ENCODE measurements around the gene BTBD2.

Gene BTBD2

GRCh38 chr19:2015608-2015950, at the start of gene BTBD2:
Gene BTBD2 (minus strand): TSS chr19:2015714. CDS start chr19:2015703, 11 bp downstream.
- DNase-seq = peak; percentile 59 to 70

DNA sequence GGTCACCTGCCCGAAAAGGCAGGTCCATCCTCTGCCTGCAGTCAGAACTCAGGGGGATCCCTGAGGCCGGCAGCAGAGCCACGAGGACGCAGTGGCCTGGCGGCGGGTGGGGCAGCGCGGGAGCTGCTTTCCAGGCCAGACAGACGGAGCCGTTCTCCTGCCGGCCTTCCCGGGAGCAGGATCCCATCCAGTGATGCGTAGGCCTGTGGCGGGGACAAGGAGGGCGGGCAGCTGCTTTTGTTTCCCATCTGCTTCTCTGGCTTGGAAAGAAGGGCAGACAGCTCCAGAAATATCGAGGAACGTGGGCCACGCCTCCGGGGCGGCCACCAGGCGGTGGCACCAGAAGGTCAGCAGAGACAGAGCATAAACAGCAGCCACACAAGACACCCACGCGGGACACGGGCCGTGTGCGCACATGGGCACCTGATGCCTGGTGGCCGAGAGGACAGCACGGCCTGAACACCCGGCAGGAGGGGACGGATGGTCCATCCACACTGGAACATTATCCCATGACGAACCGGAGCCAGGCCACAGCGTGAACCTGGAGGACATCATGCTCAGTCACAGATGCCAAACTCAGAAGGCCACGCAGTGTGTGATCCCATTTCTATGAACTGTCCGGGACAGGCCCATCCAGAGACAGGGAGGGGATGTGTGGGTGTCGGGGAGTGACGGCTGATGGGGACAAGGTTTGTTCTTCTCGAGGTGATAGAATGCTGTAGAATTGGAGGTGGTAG, 49.4 kb upstream of the BTBD2 start:
- no peak for DNase-seq

DNA sequence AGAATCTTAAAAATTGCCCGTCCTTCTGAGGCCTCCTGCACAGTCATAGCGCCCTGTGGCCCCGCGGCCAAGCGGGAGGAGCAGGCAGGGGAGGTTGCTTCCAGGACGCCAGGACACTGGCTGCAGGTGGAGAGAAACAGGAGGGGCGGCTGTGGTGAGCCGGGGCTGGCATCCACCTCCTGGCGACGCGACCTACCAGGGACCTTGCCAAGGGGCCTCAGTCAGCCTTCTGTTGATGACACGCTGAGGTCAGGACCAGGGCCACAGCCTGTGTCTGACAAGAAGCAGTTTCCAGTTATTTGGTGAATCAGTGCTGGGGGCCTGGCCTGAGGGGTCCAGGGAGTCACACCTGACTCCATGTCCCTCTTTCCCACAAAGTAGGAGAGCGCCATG, 48.9 kb upstream of the BTBD2 start:
- no peak for DNase-seq

DNA sequence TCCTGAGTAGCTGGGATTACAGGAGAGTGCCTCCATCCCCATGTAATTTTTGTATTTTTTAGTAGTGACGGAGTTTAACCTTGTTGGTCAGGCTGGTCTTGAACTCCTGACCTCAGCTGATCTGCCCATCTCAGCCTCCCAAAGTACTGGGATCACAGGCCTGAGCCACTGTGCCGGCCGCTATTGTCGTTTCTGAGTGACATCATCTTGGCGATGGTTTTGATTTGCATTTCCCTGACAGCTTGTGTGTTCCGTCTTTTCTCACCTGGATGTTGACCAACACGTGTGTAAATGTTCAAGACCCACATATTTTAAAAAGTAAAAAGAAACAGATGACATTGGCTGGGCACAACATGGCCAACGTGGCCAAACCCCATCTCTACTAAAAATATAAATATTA, 48.3 kb upstream of the BTBD2 start:
- DNase-seq = no peak

- DNase-seq = no peak
Observed at GRCh38 chr19:2062770-2063169, 47.3 kb upstream of the BTBD2 start.

DNA sequence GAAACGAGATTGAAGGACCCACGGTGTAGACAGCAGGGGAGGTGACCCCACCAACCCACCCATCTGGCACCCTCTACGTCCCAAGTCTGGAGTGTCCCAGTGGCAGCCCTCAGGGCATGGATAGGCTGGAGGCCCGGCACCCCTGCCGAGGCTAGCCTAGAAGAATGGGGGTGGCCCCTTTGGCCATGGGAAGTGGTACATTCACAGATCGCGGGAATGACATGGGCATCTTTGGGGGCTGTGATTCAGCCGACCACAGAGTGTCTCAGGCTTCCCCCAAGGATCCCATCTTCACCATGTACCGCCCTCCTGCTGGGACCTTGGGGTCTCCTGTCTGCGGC, 46.8 kb upstream of the BTBD2 start:
- no peak for DNase-seq

DNA sequence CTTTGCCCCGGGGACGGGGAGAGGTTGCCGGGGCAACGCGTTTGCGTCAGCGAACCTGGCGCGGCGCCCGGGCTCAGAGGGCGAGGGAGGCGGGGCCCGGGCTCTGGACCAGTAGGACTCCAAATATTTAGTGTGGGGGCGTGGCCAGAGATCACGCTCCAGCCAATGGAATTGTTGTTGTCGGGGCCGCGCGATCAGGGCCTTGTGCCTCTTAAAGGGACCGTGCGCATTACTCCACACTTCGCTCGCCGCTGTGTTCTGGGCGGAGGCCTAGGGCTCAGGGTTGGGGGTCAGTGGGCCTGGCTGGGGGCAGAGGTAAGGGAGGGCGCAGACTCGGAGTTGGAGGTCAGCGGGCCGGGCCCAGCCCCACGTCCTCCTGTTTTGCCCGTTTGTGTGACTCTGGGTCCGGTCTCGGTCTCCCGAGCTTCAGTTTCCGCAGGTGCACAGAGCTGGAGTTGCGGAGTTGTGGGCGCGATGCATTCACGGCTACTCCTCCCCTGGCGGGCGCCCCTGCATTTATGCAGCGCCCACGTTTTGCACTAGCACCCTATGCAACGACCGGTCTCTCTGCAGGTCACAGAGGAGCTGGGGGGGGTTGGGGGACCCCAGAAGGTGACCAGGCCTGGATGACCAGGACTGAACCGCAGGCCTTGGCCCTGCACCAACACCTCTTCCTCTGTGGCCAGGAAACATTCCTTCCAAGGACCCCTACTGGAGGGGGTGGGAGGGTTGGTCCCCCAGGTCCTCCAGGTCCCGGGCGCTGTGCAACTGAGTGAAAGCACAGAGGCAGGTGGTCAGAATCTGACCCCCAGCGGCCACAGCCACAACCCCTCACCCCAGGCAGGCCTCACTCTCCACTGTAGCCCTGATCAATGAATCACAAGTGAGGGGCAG, 46.2 kb upstream of the BTBD2 start:
- DNase-seq = peak; percentile 99 to 100

DNA sequence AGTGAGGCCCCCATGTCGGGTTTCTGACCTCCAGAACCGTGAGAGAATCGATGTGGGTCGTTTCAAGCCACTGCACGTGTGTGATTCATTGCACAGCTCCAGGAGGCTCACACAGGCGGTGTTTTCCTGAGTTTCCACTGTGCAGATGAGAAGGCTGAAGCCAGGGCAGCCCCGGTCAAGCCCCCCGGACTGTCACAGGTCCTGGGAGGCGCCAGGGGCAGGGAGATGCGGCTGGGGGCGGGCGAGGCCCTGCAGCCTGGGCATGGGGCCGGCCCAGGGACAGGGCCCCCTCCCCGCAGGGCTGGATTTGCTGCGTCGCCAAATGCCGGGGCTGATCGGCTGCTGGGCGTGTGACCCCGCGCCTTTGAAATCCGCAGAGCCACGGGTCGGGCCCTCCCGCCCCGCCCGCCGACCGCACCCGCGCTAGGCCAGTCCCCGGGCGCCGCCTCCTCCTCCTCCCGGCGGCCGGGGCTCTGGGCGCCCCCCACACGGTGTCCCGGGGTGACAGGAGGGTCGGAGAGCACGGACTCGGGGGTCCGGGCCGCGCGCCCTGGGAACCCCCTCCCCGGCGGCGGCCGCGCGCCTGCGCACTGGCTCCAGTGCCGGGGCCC, 45.5 kb upstream of the BTBD2 start:
- DNase-seq = peak in 1 of 2 experiments; percentile 38

GRCh38 chr19:2059422-2060201, 44.1 kb upstream of the BTBD2 start:
- no peak for DNase-seq

GRCh38 chr19:2058570-2059421, 43.3 kb upstream of the BTBD2 start:
- DNase-seq = no peak

DNA sequence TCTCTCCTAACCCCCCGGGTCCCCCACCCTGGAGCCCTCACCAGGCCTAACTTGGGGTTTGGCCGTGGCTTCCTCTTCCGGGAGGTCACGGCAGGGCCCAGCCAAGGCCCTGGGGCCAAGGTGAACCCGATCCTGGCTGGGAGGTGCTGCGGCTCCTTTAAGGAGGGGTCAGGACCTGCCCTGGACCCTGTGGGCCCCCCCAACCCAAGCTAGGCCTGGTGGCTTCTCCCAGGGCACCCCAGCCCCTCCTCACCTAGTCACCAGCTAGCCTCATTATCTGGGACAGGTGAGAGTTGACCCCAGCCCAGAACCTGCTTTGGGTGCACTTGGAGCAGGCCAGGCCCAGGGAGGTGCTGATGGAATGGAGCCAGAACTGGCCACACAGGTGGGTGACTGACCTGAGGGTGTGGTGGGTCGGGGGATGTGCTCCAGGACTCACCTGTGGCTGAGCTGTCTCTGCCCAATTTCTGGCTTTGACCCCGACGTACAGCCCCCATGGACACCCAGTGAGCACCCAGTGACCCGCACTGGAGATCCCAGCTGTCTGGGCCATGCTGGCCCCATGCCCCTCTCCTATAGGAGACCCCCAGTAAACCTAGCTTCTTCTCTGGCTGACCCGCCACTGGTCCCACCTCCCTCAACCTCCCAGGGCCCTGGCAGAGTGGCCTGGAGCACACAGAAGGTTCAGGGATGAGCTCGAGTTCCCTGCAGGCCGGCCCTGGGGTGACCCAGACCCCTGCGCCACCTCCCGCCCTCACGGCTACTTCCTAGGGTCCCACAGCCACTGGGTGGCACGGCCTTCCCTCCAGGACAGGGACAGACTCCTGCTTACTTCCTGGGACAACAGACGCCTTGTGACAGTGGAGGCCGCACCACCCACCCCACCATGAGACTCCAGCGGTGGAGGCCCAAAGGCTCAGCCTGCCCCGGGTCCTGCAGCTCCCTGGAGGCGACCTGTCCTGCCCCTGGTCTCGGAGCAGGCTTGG, 42.3 kb upstream of the BTBD2 start:
- DNase-seq = no peak

DNA sequence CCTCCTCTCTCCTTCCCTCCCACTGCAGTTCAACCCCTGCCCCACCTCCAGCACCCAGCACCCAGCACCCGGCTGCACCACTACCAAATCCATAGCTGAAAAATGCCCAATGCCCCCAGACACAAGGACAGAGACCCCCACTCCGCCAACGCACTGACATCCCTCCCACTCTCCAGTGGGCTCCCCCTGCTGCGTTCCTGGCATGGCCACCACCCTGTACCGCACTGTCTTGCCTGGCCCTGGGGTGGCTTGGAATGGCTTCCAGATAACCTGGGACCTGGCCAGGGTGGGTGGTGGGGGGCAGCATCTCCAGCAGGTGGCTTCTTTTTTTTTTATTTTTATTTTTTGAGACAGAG, 41.3 kb upstream of the BTBD2 start:
- no peak for DNase-seq

- no peak for DNase-seq
Observed at GRCh38 chr19:2055931-2056836, 40.7 kb upstream of the BTBD2 start.

DNA sequence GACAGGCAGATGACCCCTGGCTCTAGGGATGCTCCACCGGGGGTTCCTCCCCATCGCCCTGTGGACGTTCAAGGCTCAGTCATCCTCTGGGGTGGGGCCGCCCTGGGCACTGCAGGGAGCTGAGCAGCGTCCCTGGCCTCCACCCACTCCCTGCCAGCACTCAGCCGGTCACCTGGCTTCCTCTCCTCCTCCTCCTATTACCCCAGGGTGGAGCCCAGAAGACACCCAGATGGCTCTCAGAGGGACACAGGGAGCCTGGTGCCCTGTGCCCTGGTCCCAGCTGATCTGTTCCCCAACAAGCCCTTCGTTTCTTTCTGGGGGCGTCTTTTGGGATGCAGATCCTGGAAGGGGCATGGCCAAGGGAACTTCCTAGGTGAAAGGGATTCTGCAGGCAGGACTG, 39.2 kb upstream of the BTBD2 start:
- DNase-seq = no peak

GRCh38 chr19:2053601-2054389, 38.3 kb upstream of the BTBD2 start:
- DNase-seq = no peak

DNA sequence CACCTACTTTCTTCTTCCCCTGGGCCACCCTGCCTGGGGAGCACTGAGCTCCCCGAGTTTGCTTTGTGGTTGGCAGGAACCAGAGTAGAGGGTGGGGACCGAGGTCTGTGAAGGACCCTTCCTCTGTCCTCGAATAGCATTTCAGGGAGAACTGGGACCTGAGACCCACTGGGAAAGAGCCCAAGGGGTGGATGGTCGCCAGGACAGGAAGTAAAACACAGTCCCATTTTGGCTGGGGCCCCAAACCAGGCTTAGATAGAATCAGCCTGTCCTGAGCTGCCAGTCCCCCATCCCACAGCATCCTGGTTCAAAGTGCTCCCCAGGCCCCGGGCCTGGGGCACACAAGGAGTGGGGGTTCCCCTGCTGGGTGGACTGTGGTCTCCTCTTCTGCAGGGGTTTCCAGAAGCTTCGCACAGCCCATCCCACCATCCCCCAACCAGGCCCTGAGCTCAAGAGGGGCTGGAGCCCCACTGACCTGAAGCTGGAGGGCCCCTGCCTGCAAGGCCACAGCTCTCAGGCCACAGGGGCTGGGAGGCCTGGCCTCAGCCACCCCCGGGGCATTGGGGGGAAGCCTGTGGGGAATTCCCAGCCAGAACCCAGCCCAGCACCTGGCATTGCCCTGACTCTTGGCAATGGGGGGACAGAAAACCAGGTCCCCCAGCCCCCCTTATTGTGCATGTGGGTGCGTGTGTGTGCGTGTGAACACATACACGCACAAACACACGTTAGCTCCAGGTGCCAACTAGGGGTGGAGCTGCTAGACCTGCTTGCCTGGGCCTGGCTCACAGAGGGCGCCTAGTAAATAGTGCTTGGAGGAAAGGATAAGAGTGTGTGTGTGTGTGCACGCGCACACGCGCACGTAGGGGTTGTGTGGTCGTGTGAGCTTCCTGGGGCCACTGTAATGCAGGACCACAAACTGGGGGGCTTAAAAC, 36.5 kb upstream of the BTBD2 start:
- peak in 1 of 2 experiments; percentile 22 for DNase-seq

DNA sequence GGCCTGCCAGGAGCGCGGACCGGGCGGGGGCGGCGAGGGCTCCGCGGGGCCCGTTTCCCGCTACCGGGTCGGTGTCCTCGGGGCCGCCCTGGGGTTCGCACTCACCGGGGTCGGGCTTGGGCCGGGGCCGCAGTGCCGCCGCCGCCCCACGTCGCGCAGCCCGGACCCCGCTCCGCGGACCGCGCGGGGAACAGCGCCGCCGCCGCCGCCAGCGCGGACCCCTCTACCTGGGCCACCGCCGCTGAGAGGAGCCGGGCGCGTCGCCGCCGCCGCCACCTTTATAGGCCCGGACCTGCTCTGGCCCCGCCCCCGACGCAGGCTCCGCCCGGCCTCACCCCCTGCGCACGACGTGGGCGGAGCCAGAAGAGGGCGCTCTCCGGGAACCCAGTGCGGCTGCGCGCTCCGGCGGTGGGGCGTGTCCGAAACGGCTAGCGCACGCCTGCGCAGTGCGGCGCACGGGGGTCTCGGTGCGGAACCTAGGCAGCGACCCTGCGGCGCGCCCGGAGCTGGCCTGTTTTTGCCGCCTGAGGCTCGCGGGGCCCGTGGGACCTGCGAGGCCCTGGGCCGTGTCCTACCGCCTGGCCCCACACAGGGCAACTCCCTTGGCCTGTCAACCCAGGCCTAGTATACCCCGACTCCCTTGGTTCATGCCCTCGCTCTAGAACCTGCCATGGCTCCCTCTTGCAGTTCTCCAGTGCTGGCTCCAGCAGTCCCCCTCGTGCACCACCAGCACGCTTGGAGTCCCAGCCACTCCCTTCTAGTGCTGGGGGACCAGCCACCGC, 35.7 kb upstream of the BTBD2 start, which contains the start of gene MKNK2:
Gene MKNK2, minus strand, starts transcription at position 254 of the 782 bp plus-strand sequence. CDS start 393 bp downstream, outside the sequence.
- DNase-seq = peak; percentile 91 to 99

Data from stimulated activated CD4-positive, alpha-beta T cell treated with anti-CD3 and anti-CD28 coated beads, Interleukin-4, amount 100 ng/mL, for 4 hours (primary cell).